OCI-LY7 (cell line): ENCODE measurements around the gene DENND5B. TPM values are rescaled to one million over a fixed set of nuclear protein-coding genes. Genes with fewer than 3 reads are reported as not detected.

Experiments used
- BruUV-seq: library from RNA; stranded (reverse); fragments of 400-500 nt; replicated peaks from 2 replicates; lab custom pipeline; 2021; lab: Mats Ljungman, UMichigan
- CTCF ChIA-PET: fragments of 300-600 bp; sonication (Branson Sonifier 250); formaldehyde crosslinking; loops from one replicate; lab custom pipeline; 2022; ENCODE audit warnings: antibody characterized with exemption; ENCODE audit not compliant: unreplicated experiment; lab: Charles Lee
- POLR2A ChIA-PET: fragments of 300-600 bp; sonication (Branson Sonifier 250); formaldehyde crosslinking; loops from one replicate; lab custom pipeline; 2022; ENCODE audit warnings: antibody characterized with exemption; lab: Charles Lee
- DNase-seq: peaks from one replicate; pipeline ENCODE4 v3.0.0-alpha.2; 2015; ENCODE audit warnings: low spot score
- H2AFZ ChIP-seq: fragments of 200-600 bp; sonication (generic), shearing (Covaris generic); 2 replicates; pipeline ENCODE4 v1.6.1; 2014; ENCODE audit warnings: mild to moderate bottlenecking, antibody characterized with exemption, low read length, moderate library complexity
- H3K27ac ChIP-seq: fragments of 200-600 bp; sonication (generic); 2 replicates; pipeline ENCODE4 v1.5.1; 2014; ENCODE audit warnings: mixed run types, low read depth, mild to moderate bottlenecking, moderate library complexity, low read length, inconsistent platforms; ENCODE audit not compliant: poor library complexity, severe bottlenecking
- H3K36me3 ChIP-seq: fragments of 200-600 bp; sonication (generic); 2 replicates; pipeline ENCODE4 v1.6.1; 2014; ENCODE audit warnings: mild to moderate bottlenecking, antibody characterized with exemption, low read length, moderate library complexity, mixed read lengths; ENCODE audit not compliant: insufficient read depth
- H3K4me1 ChIP-seq: fragments of 200-600 bp; sonication (generic); 2 replicates; pipeline ENCODE4 v1.5.1; 2014; ENCODE audit warnings: mild to moderate bottlenecking, low read length; ENCODE audit not compliant: insufficient read depth, poor library complexity, severe bottlenecking
- H3K4me2 ChIP-seq: fragments of 200-600 bp; sonication (generic); 2 replicates; pipeline ENCODE4 v1.6.1; 2014; ENCODE audit warnings: mild to moderate bottlenecking, low read length
- H3K4me3 ChIP-seq: fragments of 200-600 bp; sonication (generic); 2 replicates; pipeline ENCODE4 v1.5.1; 2014; ENCODE audit warnings: mild to moderate bottlenecking, low read depth, low read length; ENCODE audit not compliant: poor library complexity, severe bottlenecking
- H3K79me2 ChIP-seq: fragments of 200-600 bp; sonication (generic); 2 replicates; pipeline ENCODE4 v1.6.1; 2016; ENCODE audit warnings: low read depth, mild to moderate bottlenecking, low read length, moderate library complexity, mixed read lengths; ENCODE audit not compliant: insufficient read depth
- H3K9me2 ChIP-seq: fragments of 200-600 bp; sonication (generic); 2 replicates; pipeline ENCODE4 v1.6.1; 2016; ENCODE audit warnings: mild to moderate bottlenecking, low read length, mixed read lengths; ENCODE audit not compliant: insufficient read depth
- H3K9me3 ChIP-seq: fragments of 200-600 bp; sonication (generic); 2 replicates; pipeline ENCODE4 v1.6.1; 2014; ENCODE audit warnings: mild to moderate bottlenecking, mixed run types, low read length, mixed read lengths
- H4K20me1 ChIP-seq: fragments of 200-600 bp; sonication (generic); 2 replicates; pipeline ENCODE4 v1.6.1; 2014; ENCODE audit warnings: mild to moderate bottlenecking, antibody characterized with exemption, low read length, moderate library complexity, mixed read lengths; ENCODE audit not compliant: insufficient read depth
- CTCF ChIP-seq: fragments of 200-600 bp; sonication (generic); conservative IDR thresholded peaks from 2 replicates; pipeline ENCODE4 v1.5.1; 2014; ENCODE audit warnings: mild to moderate bottlenecking, antibody characterized with exemption, low read length, moderate library complexity, mixed read lengths
- EZH2phosphoT487 ChIP-seq: fragments of 200-600 bp; sonication (generic); IDR thresholded peaks from 2 replicates; pipeline ENCODE4 v1.6.1; 2018; ENCODE audit warnings: low read depth, borderline replicate concordance, mild to moderate bottlenecking, mixed run types, antibody characterized with exemption, low read length, moderate library complexity, mixed read lengths
- intact Hi-C: fragments of 100-400 bp; cut with micrococcal nuclease; formaldehyde crosslinking; loops from one replicate; pipeline ENCODE4 v1.10.0; 2022; ENCODE audit not compliant: unreplicated experiment
- total RNA-seq, 2 experiments: library from RNA; depleted of rRNA in 1 of 2; stranded (reverse); fragments of >200 nt in 1 of 2; shearing (Covaris generic) in 1 of 2; gene quantifications; 2 replicates each; pipeline ENCODE4 v1.2.3, GENCODE V29; 2014 to 2022

The DENND5B gene
- total RNA-seq, 2 experiments from 2014 or later, result 23.1 to 38.9 TPM

DNA sequence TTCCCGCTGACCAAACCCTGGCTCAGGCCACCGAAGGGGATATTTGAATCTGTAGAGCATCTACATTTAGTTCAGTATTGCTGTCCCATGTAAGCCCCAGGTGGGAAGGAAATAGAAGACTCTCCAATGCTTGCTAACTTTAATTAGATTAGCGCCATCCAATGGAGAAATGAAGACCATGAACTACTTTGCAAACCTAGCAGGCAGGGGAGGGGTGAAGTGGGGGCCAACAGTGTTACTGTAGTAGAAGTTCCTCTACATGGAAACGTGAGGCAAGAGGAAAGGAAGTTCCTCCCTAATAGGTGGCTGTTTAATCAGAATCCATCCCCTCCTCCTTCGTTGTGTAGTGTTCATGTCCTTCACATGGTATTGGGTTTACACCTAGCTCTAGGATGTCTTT, 9.3 kb upstream of the DENND5B start:
- Histone ChIP-seq H3K4me1 (peaks cover 66% of the 10 kb centered on the region), H3K36me3 (peaks cover 10% of the 10 kb centered on the region), H3K9me3 (peaks cover 10% of the 10 kb centered on the region; the same call in 1 of the 2 replicates), H2AFZ (peak overlapping the region; percentile 36; the same call in 1 of the 2 replicates), H3K4me2 (peak overlapping the region; percentile 28; the same call in 1 of the 2 replicates), H3K4me3 (no peak overlapping the region), H4K20me1 (no peaks in the 10 kb centered on the region), H3K9me2 (no peaks in the 10 kb centered on the region), H3K79me2 (no peaks in the 10 kb centered on the region), H3K27ac (peak overlapping the region; percentile 67)
- DNase-seq, result peak; percentile 73
- intact Hi-C loops, result loop anchor here (1.0 kb wide), 1 partner anchor 197 kb away; no protein-coding TSS in a partner anchor
- ChIA-PET POLR2A (interaction anchor here (0.6 to 1.4 kb wide), 7 partner anchors 21 to 443 kb away, joined by 3 to 5 read pairs (median 3); no protein-coding TSS in a partner anchor), CTCF (no interaction called here)
- BruUV-seq, result no TSS peak
- TF ChIP-seq EZH2phosphoT487, result no peak
- peak; percentile 75 for TF ChIP-seq CTCF

GRCh38 chr12:31599053-31599452, 8.1 kb upstream of the DENND5B start:
- H3K27ac ChIP-seq, result peak overlapping the region; percentile 67

More at GRCh38 chr12:31599053-31599452, 8.1 kb upstream of the DENND5B start:
- no peaks in the 10 kb centered on the region for H4K20me1 ChIP-seq
- no TSS peak for BruUV-seq
- H3K4me2 ChIP-seq, result peak overlapping the region; percentile 70
- H3K9me3 ChIP-seq, result no peaks in the 10 kb centered on the region
- TF ChIP-seq CTCF (no peak), EZH2phosphoT487 (no peak)
- intact Hi-C loops, result no loop called here
- H3K4me3 ChIP-seq, result peak overlapping the region; percentile 32
- POLR2A ChIA-PET, result interaction anchor here (0.6 to 1.4 kb wide), 9 partner anchors 13 to 331 kb away, joined by 3 to 8 read pairs (median 3); no protein-coding TSS in a partner anchor
- H2AFZ ChIP-seq, result peak overlapping the region; percentile 62
- peaks cover 54% of the 10 kb centered on the region for H3K4me1 ChIP-seq
- peak; percentile 87 for DNase-seq
- H3K36me3 ChIP-seq, result no peaks in the 10 kb centered on the region
- CTCF ChIA-PET, result no interaction called here
- H3K9me2 ChIP-seq, result no peaks in the 10 kb centered on the region
- H3K79me2 ChIP-seq, result no peaks in the 10 kb centered on the region
